Testis (tissue), 3 donors: ENCODE results near the gene DYNC1LI1. TPM values are rescaled to one million over a fixed set of nuclear protein-coding genes. Genes with fewer than 3 reads are reported as not detected.

ENCODE experiments used
- DNase-seq: peaks from one replicate; pipeline ENCODE4 v3.0.0-alpha.2; 2019
- H3K27ac ChIP-seq, 2 donors: fragments of 200-600 bp; sonication (generic); one replicate each; pipeline ENCODE4 v1.5.1; 2019
- H3K27me3 ChIP-seq: fragments of 200-600 bp; sonication (generic); one replicate; pipeline ENCODE4 v1.5.1; 2019
- H3K36me3 ChIP-seq: fragments of 200-600 bp; sonication (generic); one replicate; pipeline ENCODE4 v1.5.1; 2017; ENCODE audit warnings: low read depth; ENCODE audit errors: missing control alignments
- H3K4me1 ChIP-seq: fragments of 200-600 bp; sonication (generic); one replicate; pipeline ENCODE4 v1.5.1; 2019
- H3K4me3 ChIP-seq, 2 donors: fragments of 200-600 bp; sonication (generic); one replicate each; pipeline ENCODE4 v1.5.1; 2017 to 2019
- H3K9me3 ChIP-seq: fragments of 200-600 bp; sonication (generic); one replicate; pipeline ENCODE4 v1.5.1; 2017
- CTCF ChIP-seq, 3 experiments: fragments of 450-650 bp in 2 of 3; fragments of 200-600 bp in 1 of 3; sonication (generic) in 1 of 3; IDR thresholded peaks; one replicate each; pipeline ENCODE4 v1.5.1; 2016 to 2019; ENCODE audit warnings: antibody characterized with exemption in 3 of 3, mild to moderate bottlenecking in 2 of 3, moderate library complexity in 1 of 3
- POLR2A ChIP-seq: fragments of 450-650 bp; IDR thresholded peaks from one replicate; pipeline ENCODE4 v1.6.1; 2017; ENCODE audit warnings: antibody characterized with exemption, mild to moderate bottlenecking, moderate library complexity
- WGBS, 2 donors: methylation state at CpG; one replicate each; pipeline ENCODE4 v1.1.5; 2018; 5-methylcytosine and 5-hydroxymethylcytosine counted together
- intact Hi-C: fragments of 100-400 bp; cut with DNase I; formaldehyde crosslinking; loops from one replicate; pipeline ENCODE4 v1.15.1; 2023; ENCODE audit warnings: low total_unique reads
- polyA plus RNA-seq: library from polyadenylated mRNA; stranded (reverse); fragments of 350-450 nt; fragmentation: Illumina TruSeq; extraction: RNeasy Lipid Tissue Mini Kit (QIAGEN cat#74804); gene quantifications from one replicate; pipeline ENCODE4 v1.2.3, GENCODE V29; 2014; ENCODE audit warnings: low read depth, low replicate concordance; ENCODE audit not compliant: insufficient read depth
- total RNA-seq, 2 donors: library from RNA; depleted of rRNA; stranded (reverse); fragments of >200 nt; gene quantifications; one replicate each; pipeline ENCODE4 v1.2.3, GENCODE V29; 2016

DYNC1LI1 gene
- total and polyA plus RNA-seq, 3 donors from 2014 or later = 53.9 to 85.7 (median 61.3) TPM

DNA sequence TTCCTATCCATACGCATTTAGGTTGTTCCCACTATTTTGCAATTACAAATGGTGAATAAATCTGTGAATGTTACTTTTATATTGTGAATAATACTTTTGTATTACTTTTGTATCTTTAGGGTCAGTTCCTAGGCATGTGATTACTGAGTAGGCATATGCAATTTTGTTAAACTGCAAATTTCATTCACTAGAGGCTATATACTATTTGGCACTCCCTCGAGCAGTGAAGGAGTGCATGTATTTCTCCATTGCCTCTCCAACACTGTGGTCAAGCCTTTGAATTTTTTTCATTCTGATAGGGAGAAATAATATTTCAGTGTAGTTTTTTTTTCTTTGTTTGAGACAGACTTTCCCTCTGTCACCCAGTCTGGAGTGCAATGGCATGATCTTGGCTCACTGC, 59.7 kb downstream of the DYNC1LI1 start:
- Histone ChIP-seq H3K4me1 (peaks cover 2% of the 10 kb centered on the region), H3K9me3 (no peaks in the 10 kb centered on the region), H3K27ac (no peak overlapping the region), H3K27me3 (no peaks in the 10 kb centered on the region), H3K36me3 (no peaks in the 10 kb centered on the region), H3K4me3 (no peak overlapping the region)
- WGBS, 2 donors = 64 to 65% methylated on average over 2 of the region's 2 CpGs
- intact Hi-C loops = no loop called here
- TF ChIP-seq CTCF (IDR thresholded peaks at IDR 0.05) = no peak
- no peak for TF ChIP-seq POLR2A
- no peak for DNase-seq

GRCh38 chr3:32510075-32510724, 60.5 kb downstream of the DYNC1LI1 start:
- Histone ChIP-seq H3K9me3 (no peaks in the 10 kb centered on the region), H3K4me3 (no peak overlapping the region), H3K36me3 (no peaks in the 10 kb centered on the region), H3K27ac (no peak overlapping the region), H3K27me3 (no peaks in the 10 kb centered on the region), H3K4me1 (peaks cover 2% of the 10 kb centered on the region)
- intact Hi-C loops = no loop called here
- 33 to 53% methylated on average over 3 of the region's 3 CpGs for WGBS, 2 donors
- no peak for TF ChIP-seq POLR2A
- TF ChIP-seq CTCF (IDR thresholded peaks at IDR 0.05) = peak; percentile 47 to 86 (median 73)
- DNase-seq = peak; percentile 86

DNA sequence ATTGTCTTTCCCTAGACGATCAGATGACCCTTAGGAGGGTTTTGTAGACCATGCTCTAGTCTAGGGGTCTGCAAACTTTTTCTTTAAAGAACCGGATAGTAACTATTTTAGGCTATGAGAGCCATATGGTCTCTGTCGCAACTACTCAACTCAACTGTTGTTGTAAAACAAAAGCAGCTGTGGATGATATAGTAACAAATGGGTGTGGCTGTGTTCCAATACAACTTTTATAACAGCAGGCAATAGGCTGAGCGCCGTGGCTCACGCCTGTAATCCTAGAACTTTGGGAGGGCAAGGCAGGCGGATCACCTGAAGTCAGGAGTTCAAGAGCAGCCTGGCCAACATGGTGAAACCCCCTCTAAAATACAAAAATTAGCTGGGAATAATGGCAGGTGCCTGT, 61.9 kb downstream of the DYNC1LI1 start:
- no peaks in the 10 kb centered on the region for H3K27me3 ChIP-seq
- H3K36me3 ChIP-seq = no peaks in the 10 kb centered on the region
- H3K4me3 ChIP-seq = no peak overlapping the region
- no peak for DNase-seq
- intact Hi-C loops = no loop called here
- no peaks in the 10 kb centered on the region for H3K9me3 ChIP-seq
- peaks cover 8% of the 10 kb centered on the region for H3K4me1 ChIP-seq
- no peak overlapping the region for H3K27ac ChIP-seq
- WGBS, 2 donors = 85 to 89% methylated on average over 7 of the region's 7 CpGs
- no peak for TF ChIP-seq POLR2A
- no peak for TF ChIP-seq CTCF (IDR thresholded peaks at IDR 0.05)

DNA sequence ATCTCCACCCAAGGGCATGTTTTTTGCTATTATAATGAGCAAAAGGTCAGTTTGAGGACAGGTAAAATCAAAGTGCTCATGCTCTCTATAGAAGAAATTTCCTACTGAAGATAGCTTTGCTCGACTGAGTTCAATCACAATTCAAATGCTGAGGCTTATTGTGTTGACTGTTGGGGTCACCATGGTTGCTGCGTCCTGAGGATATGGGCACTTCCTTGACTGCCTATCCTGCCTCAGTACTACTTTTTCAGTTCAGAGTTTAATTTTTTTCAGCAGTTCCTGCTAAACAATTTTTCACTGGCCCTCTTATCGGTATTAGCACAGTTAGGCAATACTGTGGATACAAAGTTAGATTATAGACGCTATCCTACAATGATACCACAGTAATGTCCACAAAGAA, 64.2 kb downstream of the DYNC1LI1 start:
- TF ChIP-seq CTCF (IDR thresholded peaks at IDR 0.05) (no peak), POLR2A (no peak)
- intact Hi-C loops = no loop called here
- H3K4me3 ChIP-seq = no peak overlapping the region
- DNase-seq = no peak
- H3K4me1 ChIP-seq = peaks cover 14% of the 10 kb centered on the region
- H3K27me3 ChIP-seq = no peaks in the 10 kb centered on the region
- 56 to 62% methylated on average over 4 of the region's 4 CpGs for WGBS, 2 donors
- H3K36me3 ChIP-seq = no peaks in the 10 kb centered on the region
- H3K9me3 ChIP-seq = no peaks in the 10 kb centered on the region
- no peak overlapping the region for H3K27ac ChIP-seq

GRCh38 chr3:32502946-32503286, 67.7 kb downstream of the DYNC1LI1 start:
- H3K27ac ChIP-seq = peak overlapping the region; percentile 95 to 98
- intact Hi-C loops = no loop called here

More at GRCh38 chr3:32502946-32503286, 67.7 kb downstream of the DYNC1LI1 start:
- Histone ChIP-seq H3K9me3 (no peaks in the 10 kb centered on the region), H3K4me3 (peak overlapping the region; percentile 91 to 95), H3K27me3 (no peaks in the 10 kb centered on the region), H3K36me3 (no peaks in the 10 kb centered on the region), H3K4me1 (peaks cover 14% of the 10 kb centered on the region)
- no peak for DNase-seq
- 0 to 1% methylated on average over 6 of the region's 6 CpGs for WGBS, 2 donors
- TF ChIP-seq CTCF (IDR thresholded peaks at IDR 0.05) (no peak), POLR2A (no peak)
